Panc1 (cell line): ENCODE results near the gene LILRB1. TPM values are rescaled to one million over a fixed set of nuclear protein-coding genes. Genes with fewer than 3 reads are reported as not detected.

Experiments used
- ATAC-seq: fragments of 200-7000 bp; cut with Tn5 transposase; 2 replicates; pipeline ENCODE4 v1.9.1; 2020; ENCODE audit warnings: mild to moderate bottlenecking, moderate library complexity
- BruUV-seq: library from RNA; stranded (reverse); fragments of 400-500 nt; replicated peaks from 2 replicates; lab custom pipeline; 2021; lab: Mats Ljungman, UMichigan
- CTCF ChIA-PET: fragments of 300-600 bp; sonication (Branson Sonifier 250); formaldehyde crosslinking; loops from one replicate; lab custom pipeline; 2022; ENCODE audit warnings: antibody characterized with exemption; lab: Charles Lee
- POLR2A ChIA-PET: fragments of 300-600 bp; sonication (Branson Sonifier 250); formaldehyde crosslinking; loops from one replicate; lab custom pipeline; 2022; ENCODE audit warnings: antibody characterized with exemption; lab: Charles Lee
- DNase-seq: peaks from one replicate; pipeline ENCODE4 v3.0.0-alpha.2; 2010; ENCODE audit warnings: low read depth, low spot score
- H3K27ac ChIP-seq: 2 replicates; pipeline ENCODE4 v1.5.1; 2011; ENCODE audit warnings: mild to moderate bottlenecking, low read length, inconsistent platforms
- H3K27me3 ChIP-seq: fragments of 200-500 bp; sonication (Bioruptor generic); 2 replicates; pipeline ENCODE4 v1.6.0; 2014; ENCODE audit warnings: low read length, inconsistent platforms; ENCODE audit not compliant: control insufficient read depth, insufficient read depth
- H3K36me3 ChIP-seq: fragments of 200-500 bp; sonication (Bioruptor generic); 2 replicates; pipeline ENCODE4 v1.5.1; 2014; ENCODE audit warnings: inconsistent platforms, mild to moderate bottlenecking, low read length, moderate library complexity; ENCODE audit not compliant: control insufficient read depth, insufficient read depth
- H3K4me1 ChIP-seq: 2 replicates; pipeline ENCODE4 v1.5.1; 2011; ENCODE audit warnings: inconsistent platforms, mild to moderate bottlenecking, low read length, moderate library complexity; ENCODE audit not compliant: control insufficient read depth, insufficient read depth
- H3K4me3 ChIP-seq, 2 experiments: 2 replicates each; pipeline ENCODE4 v1.5.1; 2011 to 2012; ENCODE audit warnings: low read depth in 2 of 2, low read length in 2 of 2, mild to moderate bottlenecking in 2 of 2, inconsistent platforms in 1 of 2, moderate library complexity in 1 of 2
- H3K9me3 ChIP-seq: fragments of 200-500 bp; sonication (Bioruptor generic); 2 replicates; pipeline ENCODE4 v1.5.1; 2014; ENCODE audit warnings: low read depth, mild to moderate bottlenecking, inconsistent platforms, low read length, moderate library complexity; ENCODE audit not compliant: control insufficient read depth, insufficient read depth
- CTCF ChIP-seq: fragments of 450-650 bp; IDR thresholded peaks from 2 replicates; pipeline ENCODE4 v1.5.1; 2017; ENCODE audit warnings: mild to moderate bottlenecking
- POLR2AphosphoS5 ChIP-seq: IDR thresholded peaks from 2 replicates; pipeline ENCODE4 v1.6.1; 2012; ENCODE audit warnings: mild to moderate bottlenecking, low read depth, low read length, moderate library complexity
- SIN3A ChIP-seq: IDR thresholded peaks from 2 replicates; pipeline ENCODE4 v1.6.1; 2012; ENCODE audit warnings: low read depth, mild to moderate bottlenecking, low read length, moderate library complexity, borderline replicate concordance; ENCODE audit not compliant: insufficient read depth
- TCF7L2 ChIP-seq: IDR thresholded peaks from 2 replicates; pipeline ENCODE4 v1.6.1; 2011; ENCODE audit warnings: mild to moderate bottlenecking, low read depth, low read length, inconsistent platforms
- in situ Hi-C: cut with HindIII; loops from 2 replicates; pipeline ENCODE4 v1.10.0; 2016; ENCODE audit warnings: low sequenced_read_pairs, low pct_unique_long_range_greater_than_20kb
- intact Hi-C: fragments of 100-400 bp; cut with micrococcal nuclease; formaldehyde crosslinking; loops from one replicate; pipeline ENCODE4 v1.10.0; 2022; ENCODE audit not compliant: unreplicated experiment
- total RNA-seq: library from RNA; stranded (reverse); gene quantifications from one replicate; pipeline ENCODE4 v1.2.1, GENCODE V29; 2021; ENCODE audit not compliant: unreplicated experiment
- TF ChIP-seq, protein P1 (sequence below), 2 experiments: IDR thresholded peaks; 2 replicates each; pipeline ENCODE4 v1.6.1; 2011 to 2012; ENCODE audit warnings: low read depth in 2 of 2, control low read depth in 1 of 2, low read length in 1 of 2, mild to moderate bottlenecking in 1 of 2, moderate library complexity in 1 of 2; ENCODE audit not compliant: insufficient read depth in 1 of 2

LILRB1 gene
- total RNA-seq, 1 experiment from 2014 or later: 0.08 TPM

DNA sequence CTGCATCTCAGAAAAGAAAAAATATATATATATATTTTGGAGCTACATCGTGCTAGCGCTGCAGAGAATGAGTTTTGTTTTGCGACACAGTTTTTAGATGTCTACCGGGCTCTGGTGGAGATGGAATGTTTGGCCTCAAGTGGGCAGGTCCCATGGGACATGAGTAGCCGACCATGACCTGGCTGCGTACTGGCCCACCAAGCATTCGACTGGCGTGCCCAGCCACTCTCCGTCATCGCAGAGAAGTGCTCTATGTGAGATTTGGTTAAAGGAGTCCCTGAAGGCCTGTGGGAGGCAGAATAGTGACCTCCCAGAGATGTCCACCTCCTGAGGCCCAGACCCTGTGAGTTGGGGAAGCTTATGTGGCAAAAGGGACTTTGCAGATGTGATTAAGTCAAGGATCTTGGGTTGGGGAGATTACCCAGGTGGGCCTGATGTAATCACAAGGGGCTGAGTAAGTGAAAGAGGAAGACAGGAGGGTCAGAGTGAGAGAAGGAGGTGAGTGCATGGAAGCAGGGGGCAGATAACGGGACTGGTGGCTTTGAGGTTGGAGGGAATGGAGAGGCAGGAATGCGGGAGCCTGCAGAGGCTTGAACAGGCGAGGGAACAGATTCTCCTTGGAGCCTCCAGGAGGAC lies 31.7 kb downstream of the LILRB1 start:
- H3K9me3 ChIP-seq: no peaks in the 10 kb centered on the region
- ATAC-seq (no peak), DNase-seq (no peak)
- no peak overlapping the region for H3K27ac ChIP-seq
- no peak for TF ChIP-seq POLR2AphosphoS5
- in situ Hi-C loops (no loop called here), intact Hi-C loops (no loop called here)
- no peaks in the 10 kb centered on the region for H3K4me1 ChIP-seq
- ChIA-PET CTCF (interaction anchor here (0.6 kb wide), 1 partner anchor 295 kb away, joined by 4 read pairs; no protein-coding TSS in a partner anchor), POLR2A (no interaction called here)
- peaks cover 8% of the 10 kb centered on the region for H3K27me3 ChIP-seq
- H3K4me3 ChIP-seq: no peak overlapping the region
- H3K36me3 ChIP-seq: no peaks in the 10 kb centered on the region
- no TSS peak for BruUV-seq

DNA sequence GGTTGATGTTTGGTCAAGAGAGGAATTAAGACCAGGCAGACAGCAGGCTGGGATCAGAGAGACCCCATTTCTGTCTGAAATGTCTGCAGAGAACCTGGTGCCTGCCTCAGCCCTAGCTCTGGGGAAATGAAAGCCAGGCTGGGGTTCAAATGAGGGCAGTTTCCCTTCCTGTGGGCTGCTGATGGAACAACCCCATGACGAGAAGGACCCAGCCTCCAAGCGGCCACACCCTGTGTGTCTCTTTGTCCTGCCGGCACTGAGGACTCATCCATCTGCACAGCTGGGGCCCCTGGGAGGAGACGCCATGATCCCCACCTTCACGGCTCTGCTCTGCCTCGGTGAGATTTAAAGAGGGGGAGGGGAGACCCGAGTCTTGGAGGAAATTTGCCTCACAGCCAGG lies 32.4 kb downstream of the LILRB1 start, which contains the start of gene LILRB4:
Gene LILRB4, plus strand, starts transcription at position 256 of the 400 bp plus-strand sequence. Its CDS starts 49 bp downstream, at position 305.
- TF ChIP-seq TCF7L2: no peak
- no peak for TF ChIP-seq POLR2AphosphoS5
- TF ChIP-seq CTCF: no peak
- TF ChIP-seq, protein P1, sequence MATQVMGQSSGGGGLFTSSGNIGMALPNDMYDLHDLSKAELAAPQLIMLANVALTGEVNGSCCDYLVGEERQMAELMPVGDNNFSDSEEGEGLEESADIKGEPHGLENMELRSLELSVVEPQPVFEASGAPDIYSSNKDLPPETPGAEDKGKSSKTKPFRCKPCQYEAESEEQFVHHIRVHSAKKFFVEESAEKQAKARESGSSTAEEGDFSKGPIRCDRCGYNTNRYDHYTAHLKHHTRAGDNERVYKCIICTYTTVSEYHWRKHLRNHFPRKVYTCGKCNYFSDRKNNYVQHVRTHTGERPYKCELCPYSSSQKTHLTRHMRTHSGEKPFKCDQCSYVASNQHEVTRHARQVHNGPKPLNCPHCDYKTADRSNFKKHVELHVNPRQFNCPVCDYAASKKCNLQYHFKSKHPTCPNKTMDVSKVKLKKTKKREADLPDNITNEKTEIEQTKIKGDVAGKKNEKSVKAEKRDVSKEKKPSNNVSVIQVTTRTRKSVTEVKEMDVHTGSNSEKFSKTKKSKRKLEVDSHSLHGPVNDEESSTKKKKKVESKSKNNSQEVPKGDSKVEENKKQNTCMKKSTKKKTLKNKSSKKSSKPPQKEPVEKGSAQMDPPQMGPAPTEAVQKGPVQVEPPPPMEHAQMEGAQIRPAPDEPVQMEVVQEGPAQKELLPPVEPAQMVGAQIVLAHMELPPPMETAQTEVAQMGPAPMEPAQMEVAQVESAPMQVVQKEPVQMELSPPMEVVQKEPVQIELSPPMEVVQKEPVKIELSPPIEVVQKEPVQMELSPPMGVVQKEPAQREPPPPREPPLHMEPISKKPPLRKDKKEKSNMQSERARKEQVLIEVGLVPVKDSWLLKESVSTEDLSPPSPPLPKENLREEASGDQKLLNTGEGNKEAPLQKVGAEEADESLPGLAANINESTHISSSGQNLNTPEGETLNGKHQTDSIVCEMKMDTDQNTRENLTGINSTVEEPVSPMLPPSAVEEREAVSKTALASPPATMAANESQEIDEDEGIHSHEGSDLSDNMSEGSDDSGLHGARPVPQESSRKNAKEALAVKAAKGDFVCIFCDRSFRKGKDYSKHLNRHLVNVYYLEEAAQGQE (IDR thresholded peaks at IDR 0.05; ENCODE audit: insufficient read depth in 1 of 2, low read depth in 2 of 2, low read length in 1 of 2): no peak
- no peak for TF ChIP-seq SIN3A
- DNase-seq (no peak), ATAC-seq (no peak)
- intact Hi-C loops: no loop called here
- Histone ChIP-seq H3K4me1 (no peaks in the 10 kb centered on the region), H3K9me3 (no peaks in the 10 kb centered on the region), H3K27ac (no peak within 1 kb of the TSS), H3K4me3 (no peak within 1 kb of the TSS), H3K36me3 (no peaks in the 10 kb centered on the region), H3K27me3 (peaks cover 8% of the 10 kb centered on the region)
- in situ Hi-C loops: no loop called here
- ChIA-PET CTCF (interaction anchor here (0.7 kb wide), 1 partner anchor 18 kb away, joined by 10 read pairs; no protein-coding TSS in a partner anchor), POLR2A (interaction anchor here (0.6 kb wide), 1 partner anchor 11 kb away, joined by 3 read pairs; no protein-coding TSS in a partner anchor)
- BruUV-seq: no TSS peak

GRCh38 chr19:54665530-54665929 lies 35.2 kb downstream of the LILRB1 start:
- in situ Hi-C loops (no loop called here), intact Hi-C loops (no loop called here)
- Histone ChIP-seq H3K27me3 (peaks cover 26% of the 10 kb centered on the region), H3K36me3 (no peaks in the 10 kb centered on the region), H3K27ac (no peak overlapping the region), H3K4me3 (no peak overlapping the region), H3K9me3 (no peaks in the 10 kb centered on the region), H3K4me1 (no peaks in the 10 kb centered on the region)
- CTCF ChIA-PET: no interaction called here
- DNase-seq (no peak), ATAC-seq (no peak)
- no TSS peak for BruUV-seq
- TF ChIP-seq, protein P1 (IDR thresholded peaks at IDR 0.05; ENCODE audit: insufficient read depth in 1 of 2, low read depth in 2 of 2, low read length in 1 of 2): no peak
- TF ChIP-seq SIN3A (no peak), POLR2AphosphoS5 (no peak), CTCF (no peak), TCF7L2 (no peak)
- POLR2A ChIA-PET: no interaction called here
